GM12878 (cell line): ENCODE measurements around the gene RASD1. TPM values are rescaled to one million over a fixed set of nuclear protein-coding genes. Genes with fewer than 3 reads are reported as not detected.

Source experiments
- ATAC-seq: fragments of 200-7000 bp; cut with Tn5 transposase; 3 replicates; pipeline ENCODE4 v1.9.1; 2020; ENCODE audit warnings: mild to moderate bottlenecking, moderate library complexity
- BruUV-seq: library from RNA; stranded (reverse); fragments of 400-500 nt; replicated peaks from 2 replicates; lab custom pipeline; 2021; lab: Mats Ljungman, UMichigan
- CTCF ChIA-PET: fragments of 300-600 bp; sonication (Branson Sonifier 250); formaldehyde crosslinking; extraction: SDS; loops from one replicate; lab custom pipeline; 2021; ENCODE audit warnings: inconsistent platforms; lab: Yijun Ruan, JAX
- POLR2A ChIA-PET: fragments of 350-600 bp; formaldehyde crosslinking; extraction: SDS; loops from one replicate; lab custom pipeline; 2021; ENCODE audit warnings: inconsistent platforms; lab: Charles Lee
- RAD21 ChIA-PET: fragments of 300-600 bp; sonication (Branson Sonifier 250); formaldehyde crosslinking; loops from one replicate; lab custom pipeline; 2023; ENCODE audit warnings: antibody characterized with exemption; ENCODE audit not compliant: unreplicated experiment; lab: Charles Lee
- SMC1A ChIA-PET: fragments of 300-600 bp; sonication (Branson Sonifier 250); formaldehyde crosslinking; loops from one replicate; lab custom pipeline; 2023; ENCODE audit not compliant: unreplicated experiment, uncharacterized antibody; lab: Charles Lee
- DNase-seq: peaks from one replicate; pipeline ENCODE4 v3.0.0-alpha.2; 2011; ENCODE audit warnings: low read depth, low spot score
- FAIRE-seq: peaks from 3 replicates; lab custom pipeline; 2011; peaks lifted over from hg19 to GRCh38; lab: Jason Lieb, UNC
- H2AFZ ChIP-seq: 2 replicates; pipeline ENCODE4 v1.6.0; 2011; ENCODE audit warnings: low read depth, low read length, control low read depth; ENCODE audit not compliant: control insufficient read depth
- H3K27ac ChIP-seq: 2 replicates; pipeline ENCODE4 v1.5.1; 2011; ENCODE audit warnings: control low read depth; ENCODE audit not compliant: control insufficient read depth, insufficient read depth
- H3K27me3 ChIP-seq, 2 experiments: replicated peaks in 1 of 2; 2 replicates each; pipeline versions ENCODE4 v1.6.0 to v1.6.1; 2011; ENCODE audit warnings: low read length in 1 of 2; ENCODE audit not compliant: control insufficient read depth in 2 of 2, insufficient read depth in 2 of 2
- H3K36me3 ChIP-seq, 2 experiments: 2 replicates each; pipeline ENCODE4 v1.5.1; 2011; ENCODE audit warnings: low read length in 1 of 2; ENCODE audit not compliant: control insufficient read depth in 2 of 2, insufficient read depth in 2 of 2
- H3K4me1 ChIP-seq: 2 replicates; pipeline ENCODE4 v1.6.1; 2011; ENCODE audit warnings: mild to moderate bottlenecking, low read length, moderate library complexity, mixed read lengths; ENCODE audit not compliant: control insufficient read depth, insufficient read depth
- H3K4me2 ChIP-seq: 2 replicates; pipeline ENCODE4 v1.6.0; 2011; ENCODE audit warnings: control low read depth; ENCODE audit not compliant: control insufficient read depth, insufficient read depth
- H3K4me3 ChIP-seq: fragments of 200-600 bp; sonication (generic); 2 replicates; pipeline ENCODE4 v1.5.1; 2016
- H3K79me2 ChIP-seq: 2 replicates; pipeline ENCODE4 v1.6.0; 2011; ENCODE audit warnings: low read length; ENCODE audit not compliant: control insufficient read depth, insufficient read depth
- H3K9ac ChIP-seq: 2 replicates; pipeline ENCODE4 v1.8.0; 2011; ENCODE audit warnings: low read length, control low read depth, mixed read lengths; ENCODE audit not compliant: control insufficient read depth, insufficient read depth
- H3K9me3 ChIP-seq: replicated peaks from 3 replicates; pipeline ENCODE4 v1.5.1; 2011; ENCODE audit warnings: mild to moderate bottlenecking, low read length; ENCODE audit not compliant: control insufficient read depth, insufficient read depth
- H4K20me1 ChIP-seq: 2 replicates; pipeline ENCODE4 v1.6.0; 2011; ENCODE audit not compliant: control insufficient read depth, insufficient read depth
- ASH2L ChIP-seq: fragments of 300-600, 200-600 bp; sonication (generic); IDR thresholded peaks from 2 replicates; pipeline ENCODE4 v1.6.1; 2017; ENCODE audit warnings: low read depth, mild to moderate bottlenecking, borderline replicate concordance
- BCLAF1 ChIP-seq: fragments of 450-650 bp; IDR thresholded peaks from 2 replicates; pipeline ENCODE4 v1.6.1; 2017; ENCODE audit warnings: antibody characterized with exemption, mild to moderate bottlenecking, moderate library complexity
- E2F8 ChIP-seq: fragments of 450-650 bp; IDR thresholded peaks from 2 replicates; pipeline ENCODE4 v1.6.1; 2018; ENCODE audit warnings: mild to moderate bottlenecking, low read depth, moderate library complexity; ENCODE audit not compliant: partially characterized antibody
- EGR1 ChIP-seq, 2 experiments: IDR thresholded peaks; 1 replicate in 1 of 2; 2 replicates in 1 of 2; pipeline ENCODE4 v1.6.1; 2011 to 2012; ENCODE audit warnings: low read depth in 2 of 2, low read length in 2 of 2, borderline replicate concordance in 1 of 2, mild to moderate bottlenecking in 1 of 2, moderate library complexity in 1 of 2
- IKZF2 ChIP-seq, 2 experiments: fragments of 450-650 bp; IDR thresholded peaks; 2 replicates each; pipeline ENCODE4 v1.6.1; 2017; ENCODE audit warnings: mild to moderate bottlenecking in 2 of 2, moderate library complexity in 2 of 2
- MTA2 ChIP-seq: fragments of 450-650 bp; IDR thresholded peaks from 2 replicates; pipeline ENCODE4 v1.6.1; 2016; ENCODE audit warnings: low read depth, mild to moderate bottlenecking, moderate library complexity
- NKRF ChIP-seq: fragments of 450-650 bp; conservative IDR thresholded peaks from 2 replicates; pipeline ENCODE4 v1.6.1; 2017; ENCODE audit warnings: mild to moderate bottlenecking, moderate library complexity
- NRF1 ChIP-seq: conservative IDR thresholded peaks from 2 replicates; pipeline ENCODE4 v1.6.1; 2011; ENCODE audit warnings: mild to moderate bottlenecking, low read depth, low read length, improper control_type of control experiment
- SREBF1 ChIP-seq: IDR thresholded peaks from 2 replicates; pipeline ENCODE4 v1.6.1; 2012; ENCODE audit warnings: mild to moderate bottlenecking, low read length
- ZBTB33 ChIP-seq: fragments of 450-650 bp; IDR thresholded peaks from 2 replicates; pipeline ENCODE4 v1.6.1; 2017; ENCODE audit warnings: mild to moderate bottlenecking
- ZNF24 ChIP-seq: fragments of 450-650 bp; IDR thresholded peaks from 2 replicates; pipeline ENCODE4 v1.6.1; 2017; ENCODE audit warnings: antibody characterized with exemption, mild to moderate bottlenecking
- WGBS: methylation state at CpG from one replicate; pipeline ENCODE4 v1.1.6; 2016; ENCODE audit warnings: low lambda C conversion rate; ENCODE audit not compliant: insufficient replicate concordance, insufficient coverage; ENCODE audit errors: missing lambda C conversion rate; 5-methylcytosine and 5-hydroxymethylcytosine counted together
- in situ Hi-C: fragments of 300-500 bp; cut with MboI; formaldehyde crosslinking; loops from 9 replicates; pipeline ENCODE4 v1.14.3; 2018; ENCODE audit warnings: mixed read lengths
- intact Hi-C: fragments of 100-400 bp; cut with micrococcal nuclease; formaldehyde crosslinking; loops from one replicate; pipeline ENCODE4 v1.14.2; 2022; ENCODE audit not compliant: unreplicated experiment
- polyA plus RNA-seq, 11 experiments: library from polyadenylated mRNA; depleted of rRNA in 4 of 11; unstranded in 6 of 11; stranded (reverse) in 5 of 11; fragments of >200 nt; fragmentation: Nextera tagmentation in 4 of 11; fragmentation: Illumina TruSeq in 1 of 11; extraction: Ambion mirVana in 4 of 11; extraction: Trizol in 1 of 11; gene quantifications; 1 replicate in 1 of 11; 2 replicates in 10 of 11; pipeline versions ENCODE4 v1.2.1 to v1.2.3, GENCODE V29; 2011 to 2016; ENCODE audit warnings: inconsistent platforms in 2 of 11, missing spikeins in 2 of 11, low read depth in 1 of 11
- total RNA-seq, 4 experiments: library from RNA; depleted of rRNA in 3 of 4; stranded (reverse); fragments of >200 nt in 3 of 4; fragmentation: Illumina TruSeq in 1 of 4; extraction: Trizol in 1 of 4; gene quantifications; 2 replicates each; pipeline versions ENCODE4 v1.2.1 to v1.2.3, GENCODE V29; 2013 to 2021

Gene RASD1
- total and polyA plus RNA-seq, 10 of the 15 experiments (the other 5 are each of a cell fraction or from before 2014, with no cell fraction given): 0.14 to 0.33 TPM; not detected in 8

- ATAC-seq (no peak), DNase-seq (no peak), FAIRE-seq (no peak)
- Histone ChIP-seq H3K27ac (no peak overlapping the region), H3K9me3 (no peaks in the 10 kb centered on the region), H3K36me3 (no peaks in the 10 kb centered on the region), H4K20me1 (no peaks in the 10 kb centered on the region), H2AFZ (no peak overlapping the region), H3K27me3 (peaks cover 2 to 4% of the 10 kb centered on the region in 2 experiments; a peak in 1 of 4 replicates), H3K4me3 (no peak overlapping the region), H3K4me2 (no peak overlapping the region), H3K9ac (no peak overlapping the region), H3K4me1 (no peaks in the 10 kb centered on the region), H3K79me2 (no peaks in the 10 kb centered on the region)
- POLR2A ChIA-PET: no interaction called here
- BruUV-seq: no TSS peak
- RAD21 ChIA-PET: no interaction called here
- intact Hi-C loops (no loop called here), in situ Hi-C loops (no loop called here)
- SMC1A ChIA-PET: no interaction called here
- CTCF ChIA-PET: no interaction called here
- WGBS: 36% methylated on average over 12 of the region's 12 CpGs
- TF ChIP-seq EGR1 (IDR thresholded peaks at IDR 0.05; ENCODE audit: borderline replicate concordance in 1 of 2, low read depth in 2 of 2, low read length in 2 of 2): no peak
- TF ChIP-seq ZBTB33: no peak
- no peak for TF ChIP-seq NRF1
- TF ChIP-seq E2F8: no peak
- no peak for TF ChIP-seq NKRF
- no peak for TF ChIP-seq SREBF1
- TF ChIP-seq ASH2L: no peak
- no peak for TF ChIP-seq MTA2
- no peak for TF ChIP-seq IKZF2 (IDR thresholded peaks at IDR 0.05)
- no peak for TF ChIP-seq BCLAF1
- no peak for TF ChIP-seq ZNF24
Observed at GRCh38 chr17:17445925-17446665, 50.1 kb downstream of the RASD1 start.
